HuH-7 (cell line): ENCODE results near the gene ZNF805.
"Not testable (repeated sequence)": the region's sequence is repeated elsewhere in the genome, so short reads cannot be mapped to it uniquely, and the experiment has no call there.

Experiments used
- DNase-seq: peaks from one replicate; pipeline ENCODE4 v3.0.0; 2011; ENCODE audit warnings: low spot score

Gene ZNF805

DNA sequence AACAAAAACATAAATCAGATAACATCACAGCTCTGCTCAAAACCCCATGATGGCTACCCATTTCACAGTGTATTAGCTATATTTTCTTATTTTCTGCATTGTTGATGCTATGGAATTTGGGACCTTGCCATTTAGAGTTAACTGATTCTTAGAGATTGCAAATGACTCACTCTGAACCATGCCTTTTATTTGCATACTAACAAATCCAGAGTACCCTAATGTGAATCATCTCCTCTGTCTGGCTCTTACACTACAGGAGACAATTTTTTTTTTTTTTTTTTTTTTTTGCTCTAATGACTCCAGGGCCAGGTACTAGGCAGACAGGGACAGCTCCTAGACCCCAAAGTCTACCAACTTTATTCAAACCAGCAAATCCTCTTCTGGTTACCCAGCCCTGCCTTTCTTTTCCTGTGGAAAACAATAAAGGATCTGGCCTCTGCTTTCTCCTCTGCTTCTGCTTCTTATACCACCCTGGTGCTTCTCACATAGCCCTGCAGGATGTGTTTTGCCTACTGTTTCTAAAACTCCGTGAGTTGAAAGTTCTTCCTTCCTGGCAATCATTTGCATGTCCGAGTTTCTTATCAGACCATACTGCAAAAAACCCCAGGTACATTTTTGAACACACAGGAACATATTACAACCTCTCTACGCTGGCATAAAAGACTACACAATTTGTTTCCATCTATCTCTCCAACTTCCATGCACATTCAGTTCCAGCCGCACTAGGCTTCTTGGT, 29.3 kb downstream of the ZNF805 start:
- DNase-seq, result no peak

DNA sequence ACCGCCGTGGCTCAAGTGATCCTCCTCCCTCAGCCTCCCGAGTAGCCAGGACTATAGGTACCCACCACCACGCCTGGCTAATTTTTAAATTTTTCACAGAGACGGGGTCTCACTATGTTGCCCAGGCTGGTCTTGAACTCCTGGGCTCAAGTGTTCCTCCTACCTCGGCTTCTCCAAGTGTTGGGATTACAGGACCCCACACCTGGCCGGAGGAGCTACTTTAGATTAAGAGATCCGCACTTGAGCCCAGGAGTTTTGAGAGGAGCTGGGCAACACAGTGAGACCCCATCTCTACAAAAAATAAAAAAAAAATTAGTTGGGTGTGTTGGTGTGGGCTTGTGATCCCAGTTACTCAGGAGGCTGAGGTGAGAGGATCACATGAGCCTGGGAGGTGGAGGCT, 30.8 kb downstream of the ZNF805 start:
- DNase-seq, result no peak

DNA sequence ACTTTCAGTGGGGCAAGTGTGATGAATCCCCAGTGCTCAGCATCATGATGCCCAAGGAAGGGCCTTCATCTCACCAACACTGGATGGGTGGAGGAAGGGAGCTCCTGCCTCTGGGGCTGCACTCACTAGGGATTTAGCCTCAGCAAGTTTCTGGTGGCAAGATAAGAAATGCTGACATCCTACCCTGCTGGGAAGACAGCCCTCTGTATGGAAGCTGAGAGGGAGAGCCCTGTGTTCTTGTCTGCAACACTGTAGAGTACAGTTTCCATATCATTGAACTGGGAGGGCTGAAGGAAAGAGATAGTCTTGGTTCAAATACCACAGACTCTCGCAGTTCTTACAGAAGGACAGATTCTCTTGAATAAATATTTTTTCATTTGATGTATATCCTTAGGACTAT, 32.6 kb downstream of the ZNF805 start:
- no peak for DNase-seq

DNA sequence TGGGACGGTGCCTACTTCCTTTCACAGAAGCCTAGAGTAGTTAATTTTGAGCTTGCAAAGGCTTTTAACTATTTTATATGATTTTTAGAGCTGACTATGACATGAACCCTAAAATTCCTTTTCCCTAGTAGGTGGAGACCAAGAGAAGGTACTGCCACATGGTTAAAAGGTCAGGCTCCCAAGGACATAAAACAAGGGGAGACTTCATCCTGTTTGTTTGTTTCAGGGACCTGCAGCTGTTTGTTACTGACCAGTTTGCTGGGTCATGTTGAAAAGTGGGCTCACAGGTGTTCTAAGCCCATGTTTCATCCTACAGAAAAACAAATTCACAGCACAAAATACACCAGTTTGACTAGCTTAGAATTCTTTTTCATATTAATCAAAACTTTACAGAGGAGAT, 36.0 kb downstream of the ZNF805 start:
- DNase-seq, result no peak

DNA sequence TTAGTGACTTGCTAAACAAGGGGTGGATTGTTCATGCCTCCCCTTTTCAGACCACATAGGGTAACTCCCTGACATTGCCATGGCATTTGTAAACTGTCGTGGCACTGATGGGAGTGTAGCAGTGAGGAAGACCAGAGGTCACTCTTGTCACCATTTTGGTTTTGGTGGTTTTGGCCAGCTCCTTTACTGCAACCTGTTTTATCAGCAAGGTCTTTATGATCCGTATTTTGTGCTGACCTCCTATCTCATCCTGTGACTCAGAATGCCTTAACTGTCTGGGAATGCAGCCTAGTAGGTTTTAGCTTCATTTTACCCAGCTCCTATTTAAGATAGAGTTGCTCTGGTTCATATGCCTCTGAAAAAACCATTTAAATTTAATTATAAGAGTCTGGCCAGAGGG, 38.0 kb downstream of the ZNF805 start:
- DNase-seq, result not testable (repeated sequence)

DNA sequence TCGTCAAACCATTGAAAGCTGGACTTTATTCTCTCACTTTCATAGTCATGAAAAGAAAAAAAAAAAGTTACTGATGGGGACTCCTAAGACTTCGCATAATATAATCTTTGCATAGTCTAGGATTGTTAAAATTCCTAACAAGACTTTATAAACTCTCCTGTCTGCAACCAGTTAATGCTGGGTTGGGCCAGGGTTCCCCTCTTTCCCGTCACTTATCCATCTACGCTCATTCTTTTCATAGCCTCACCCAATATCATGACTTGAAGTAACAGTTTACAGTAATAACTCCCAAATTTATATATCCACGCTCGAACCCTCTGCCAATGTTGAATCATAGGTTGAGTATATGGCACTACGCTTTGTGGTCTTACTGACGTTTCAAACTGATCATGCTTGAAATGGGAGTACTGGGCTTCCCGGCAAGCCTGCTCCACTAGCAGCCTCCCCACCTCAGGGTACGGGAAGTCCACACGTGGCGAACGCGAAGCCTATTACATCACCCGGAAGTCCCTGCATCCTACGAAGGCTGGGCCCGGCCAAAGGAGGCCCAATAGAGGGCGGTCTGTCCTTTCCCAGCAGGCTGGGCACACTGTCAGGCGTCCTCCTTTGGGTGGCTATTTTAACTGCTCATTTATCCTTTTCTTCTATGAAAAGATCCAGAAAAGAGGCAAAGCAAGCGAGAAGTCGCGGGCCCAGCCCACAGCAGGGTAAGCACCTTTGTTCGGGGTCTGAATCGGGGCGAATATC, 39.2 kb downstream of the ZNF805 start:
- DNase-seq, result peak; percentile 90

DNA sequence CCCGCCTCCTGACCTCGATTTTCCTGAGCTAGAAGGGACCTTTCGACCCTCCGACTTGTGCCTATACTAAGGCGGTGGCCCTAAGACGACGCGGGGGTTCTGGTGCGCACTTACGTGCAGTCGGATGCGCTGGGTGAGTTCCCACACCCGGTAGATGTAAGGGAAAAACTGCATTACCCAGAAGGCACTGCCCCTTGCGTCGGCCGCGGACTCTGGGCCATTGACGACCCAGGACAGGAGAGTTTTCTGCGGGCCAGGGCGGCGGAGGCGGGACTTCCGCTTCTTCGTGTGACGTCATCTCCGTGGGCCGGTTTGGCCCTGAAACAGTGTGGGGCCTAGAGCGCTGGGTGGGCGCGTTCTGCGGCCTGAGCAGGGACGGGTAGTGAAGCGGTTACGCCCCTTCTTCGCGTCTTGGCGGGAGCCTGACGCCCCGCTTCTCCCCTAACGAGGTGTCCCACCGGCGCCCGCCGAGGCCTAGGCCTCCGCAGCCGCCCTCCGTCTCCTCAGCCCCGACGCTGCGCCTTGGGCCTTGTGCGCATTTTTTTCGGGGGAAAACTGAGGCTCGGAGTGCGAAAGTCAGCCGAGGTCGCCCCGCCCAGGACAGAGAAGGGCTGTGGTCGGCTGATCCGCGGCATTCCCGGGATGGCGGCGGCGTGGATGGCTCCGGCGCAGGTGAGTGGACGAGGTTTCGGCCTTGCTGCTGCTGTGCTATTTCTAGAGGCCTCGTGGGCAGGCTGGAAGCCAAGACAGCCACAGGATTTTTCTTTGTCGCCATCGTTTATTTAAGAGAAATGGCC, 39.9 kb downstream of the ZNF805 start, which contains the start of gene ZNF460:
ZNF460 (plus strand) TSS at position 321 of the 797 bp plus-strand sequence; CDS start at position 643, 322 bp downstream.
- peak; percentile 88 for DNase-seq

DNA sequence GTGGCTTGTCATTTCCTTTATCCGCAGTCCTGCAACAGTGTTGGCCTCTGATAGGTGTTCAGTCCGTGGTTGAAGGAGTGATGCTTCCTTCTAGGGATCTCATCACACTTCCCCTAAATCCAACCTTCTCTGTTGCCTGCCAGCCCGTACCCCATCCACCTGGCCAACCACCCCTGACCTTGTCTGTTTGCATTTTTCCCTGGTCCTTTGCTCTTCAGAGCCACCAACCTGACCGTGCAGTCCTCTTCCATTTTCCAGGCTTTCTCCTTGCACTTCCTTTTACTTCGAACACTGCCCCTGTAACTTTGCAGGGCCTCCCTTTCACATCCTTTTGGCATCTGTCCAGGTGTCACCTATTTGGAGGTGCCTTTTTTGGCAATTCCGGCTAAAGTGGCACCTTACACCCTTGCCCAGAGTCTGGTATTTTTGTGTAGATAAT, 40.5 kb downstream of the ZNF805 start:
- no peak for DNase-seq

DNA sequence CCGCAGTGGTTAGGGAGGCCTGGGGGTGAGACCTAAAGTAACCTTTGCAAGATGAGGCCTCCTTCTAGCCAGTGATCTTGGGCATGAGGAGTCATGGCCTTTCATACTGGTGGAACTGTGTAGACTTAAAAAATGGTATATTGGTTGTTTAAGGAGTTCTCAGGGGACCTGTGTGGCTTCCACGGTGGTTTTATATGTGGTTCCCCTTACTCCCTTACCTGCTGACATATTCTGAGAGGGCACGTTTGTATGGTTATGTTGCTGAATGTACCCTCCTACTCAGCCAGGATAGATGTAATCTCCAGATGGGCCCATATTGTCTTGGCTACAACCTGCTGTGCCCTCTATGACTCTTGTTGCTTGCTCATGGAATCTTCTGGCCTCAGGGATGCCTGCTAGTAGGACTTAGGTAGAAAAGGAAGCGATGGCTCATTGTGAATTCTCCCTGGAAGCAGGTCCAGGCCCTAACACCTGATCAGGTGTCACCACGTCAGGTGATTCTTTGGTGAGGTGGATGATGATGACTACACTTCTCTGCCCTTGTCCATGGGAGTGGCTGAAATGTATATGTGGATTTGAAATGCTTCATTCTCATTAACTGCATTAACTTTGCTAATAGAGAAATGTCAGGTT, 41.7 kb downstream of the ZNF805 start:
- no peak for DNase-seq

DNA sequence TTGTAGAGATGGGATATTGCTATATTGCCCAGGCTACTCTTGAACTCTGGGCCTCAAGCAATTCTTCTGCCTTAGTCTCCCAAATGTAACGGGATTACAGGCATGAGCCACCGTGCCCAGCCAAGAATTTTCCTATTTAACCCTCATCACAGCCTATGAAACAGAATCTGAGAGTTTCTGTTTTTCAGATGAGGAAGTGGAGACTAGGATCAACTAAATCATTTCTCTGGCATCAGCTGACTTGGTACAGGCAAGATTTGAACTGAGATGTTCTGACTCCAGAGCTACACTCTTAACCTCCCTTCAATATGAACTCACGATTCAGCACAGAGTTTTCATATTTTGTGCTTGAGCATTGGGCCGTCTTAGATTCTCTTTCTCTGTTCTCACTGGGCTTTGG, 47.9 kb downstream of the ZNF805 start:
- DNase-seq, result no peak

DNA sequence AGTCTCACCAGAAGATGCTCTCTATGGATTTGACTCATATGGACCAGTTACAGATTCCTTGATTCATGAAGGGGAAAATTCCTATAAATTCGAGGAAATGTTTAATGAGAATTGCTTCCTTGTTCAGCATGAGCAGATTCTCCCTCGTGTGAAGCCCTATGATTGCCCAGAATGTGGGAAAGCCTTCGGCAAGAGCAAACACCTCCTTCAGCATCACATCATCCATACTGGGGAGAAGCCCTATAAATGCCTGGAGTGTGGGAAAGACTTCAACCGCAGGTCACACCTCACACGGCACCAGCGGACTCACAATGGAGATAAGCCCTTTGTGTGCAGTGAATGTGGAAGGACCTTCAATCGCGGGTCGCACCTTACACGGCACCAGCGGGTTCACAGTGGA, 50.5 kb downstream of the ZNF805 start:
- no peak for DNase-seq

DNA sequence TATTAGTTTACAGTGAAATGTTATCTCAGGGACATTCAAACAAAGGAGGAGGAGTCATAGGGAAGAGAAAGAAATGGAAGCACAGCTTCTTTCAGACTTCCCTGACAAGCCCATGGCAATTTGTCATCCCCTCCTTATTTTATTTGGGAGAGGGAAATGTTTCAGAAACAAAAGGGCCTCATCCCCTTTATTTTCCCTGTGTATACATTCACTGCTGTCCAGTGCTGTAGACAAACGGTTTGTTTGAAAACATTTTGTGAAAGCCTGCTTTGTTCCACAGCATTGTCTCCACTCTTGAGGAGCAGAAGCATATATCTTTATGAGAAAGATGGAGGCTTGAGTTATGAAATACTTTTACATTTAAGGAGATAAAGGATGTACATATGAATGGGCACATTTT, 52.1 kb downstream of the ZNF805 start:
- DNase-seq, result no peak

DNA sequence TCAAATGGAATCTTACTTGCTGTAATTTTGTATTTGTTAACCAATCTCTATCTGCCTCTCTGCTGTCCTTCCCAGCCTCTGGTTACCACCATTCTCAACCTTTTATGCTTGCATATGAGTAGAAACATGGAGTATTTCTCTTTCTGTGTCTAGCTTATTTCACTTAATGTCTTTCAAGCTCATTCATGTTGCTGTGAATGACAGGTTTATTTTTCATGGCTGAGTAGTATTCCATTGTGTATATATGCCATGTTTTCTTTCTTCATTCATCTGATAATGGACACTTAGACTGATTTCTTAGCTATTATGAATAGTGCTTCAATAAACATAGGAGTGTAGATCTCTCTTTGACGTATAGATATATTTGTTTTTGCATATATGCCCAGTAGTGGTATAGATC, 53.3 kb downstream of the ZNF805 start:
- no peak for DNase-seq

DNA sequence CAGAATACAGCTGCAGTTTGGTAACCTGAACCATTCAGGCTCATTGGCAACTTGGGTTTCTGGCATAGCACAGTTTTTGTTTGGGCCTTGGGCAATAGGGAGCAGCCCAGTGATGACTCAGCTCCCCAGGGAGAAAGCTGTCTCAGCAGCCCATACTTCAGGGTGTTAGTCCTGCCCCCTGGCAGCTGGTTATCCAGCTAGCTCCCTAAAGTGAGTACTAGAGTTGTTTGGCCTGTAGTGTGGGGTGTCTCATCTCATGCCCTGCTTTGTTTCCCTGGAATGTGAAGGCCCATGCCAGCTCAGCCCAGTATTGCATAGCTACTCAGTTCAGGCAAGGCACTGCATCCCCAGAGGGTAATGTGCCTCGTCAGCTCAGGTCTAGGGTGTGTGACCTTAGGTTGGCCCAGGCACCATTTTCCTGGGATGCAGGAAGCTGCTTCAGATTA, 61.6 kb downstream of the ZNF805 start:
- no peak for DNase-seq

DNA sequence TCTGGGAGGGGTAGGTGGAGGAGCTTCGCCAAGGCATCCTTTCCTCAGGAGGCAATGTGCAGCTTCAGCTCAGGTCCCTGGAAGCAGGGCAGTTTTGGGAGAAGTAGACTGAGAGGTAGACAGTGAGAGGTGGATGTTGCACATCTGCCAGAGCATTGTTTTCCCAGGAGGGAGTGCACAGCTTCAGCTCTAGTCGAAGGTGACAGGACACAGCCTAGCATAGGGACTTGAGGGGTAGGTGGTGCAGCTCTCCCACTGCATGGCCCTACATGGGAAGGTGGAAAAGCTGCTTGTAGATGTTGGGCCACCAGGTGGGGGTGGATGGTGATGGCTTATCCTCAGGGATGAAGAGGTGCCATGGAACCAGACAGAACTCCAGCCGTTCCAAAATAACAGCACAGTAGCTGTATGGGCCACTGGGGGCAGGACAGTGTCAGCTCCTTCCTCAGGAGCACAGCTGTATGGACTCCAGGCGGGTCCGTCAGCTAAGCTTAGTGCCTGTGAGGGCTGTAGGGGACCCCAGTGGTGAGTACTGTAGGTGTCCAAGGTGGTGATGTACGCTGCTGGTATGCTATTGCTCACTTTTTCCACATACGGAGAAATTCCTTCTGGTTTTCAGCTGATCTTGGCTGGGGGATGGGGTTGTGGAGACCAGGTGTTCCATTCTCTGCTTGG, 62.4 kb downstream of the ZNF805 start:
- no peak for DNase-seq
